GM21526 (cell line): ENCODE results near the gene DCTN4.
A peak's percentile ranks its signal among the peaks of the same experiment; 100 is the strongest.
"Not testable (repeated sequence)": the region's sequence is repeated elsewhere in the genome, so short reads cannot be mapped to it uniquely, and the experiment has no call there.

Experiments used
- ATAC-seq: cut with Tn5 transposase; IDR thresholded peaks from one replicate; pipeline ENCODE4 v1.9.1; 2021; ENCODE audit warnings: moderate library complexity; ENCODE audit not compliant: unreplicated experiment, low FRiP score

The DCTN4 gene

GRCh38 chr5:150742455-150743141 lies 16.2 kb downstream of the DCTN4 start:
- ATAC-seq = not testable (repeated sequence)

GRCh38 chr5:150740992-150741391 lies 17.8 kb downstream of the DCTN4 start:
- ATAC-seq = no peak

GRCh38 chr5:150738862-150739261 lies 20.0 kb downstream of the DCTN4 start:
- no peak for ATAC-seq

- peak; percentile 56 for ATAC-seq
These were observed 24.0 kb downstream of the DCTN4 start for GRCh38 chr5:150734579-150735384.

GRCh38 chr5:150731669-150732242 lies 27.1 kb downstream of the DCTN4 start:
- ATAC-seq = no peak

- no peak for ATAC-seq
These were observed 29.0 kb downstream of the DCTN4 start for GRCh38 chr5:150729859-150730258.

- ATAC-seq = no peak
These were observed 35.0 kb downstream of the DCTN4 start for GRCh38 chr5:150723845-150724244.

GRCh38 chr5:150710165-150710564 lies 48.7 kb downstream of the DCTN4 start:
- no peak for ATAC-seq

- no peak for ATAC-seq
These were observed 51.9 kb downstream of the DCTN4 start for GRCh38 chr5:150706776-150707390.

GRCh38 chr5:150703762-150704161 lies 55.1 kb downstream of the DCTN4 start:
- no peak for ATAC-seq

- peak; percentile 97 for ATAC-seq
These were observed 58.0 kb downstream of the DCTN4 start, which contains the start of gene RBM22 for GRCh38 chr5:150700594-150701377. TSS of gene RBM22 (minus strand) at chr5:150701062. CDS start at chr5:150700985, 77 bp downstream.

- ATAC-seq = no peak
These were observed 58.6 kb downstream of the DCTN4 start for GRCh38 chr5:150700246-150700593.

- ATAC-seq = no peak
These were observed 64.2 kb downstream of the DCTN4 start for GRCh38 chr5:150694612-150695011.

- no peak for ATAC-seq
These were observed 66.5 kb downstream of the DCTN4 start for GRCh38 chr5:150692276-150692675.

GRCh38 chr5:150690760-150691159 lies 68.1 kb downstream of the DCTN4 start:
- ATAC-seq = no peak

GRCh38 chr5:150689120-150689519 lies 69.7 kb downstream of the DCTN4 start:
- no peak for ATAC-seq

GRCh38 chr5:150676578-150676977 lies 82.2 kb downstream of the DCTN4 start:
- no peak for ATAC-seq

GRCh38 chr5:150675069-150675468 lies 83.7 kb downstream of the DCTN4 start:
- no peak for ATAC-seq

GRCh38 chr5:150674341-150674821 lies 84.4 kb downstream of the DCTN4 start:
- no peak for ATAC-seq

- ATAC-seq = no peak
These were observed 85.9 kb downstream of the DCTN4 start for GRCh38 chr5:150672884-150673275.
